Keratinocyte (primary cell): ENCODE measurements around the gene NIPA2. TPM values are rescaled to one million over a fixed set of nuclear protein-coding genes. Genes with fewer than 3 reads are reported as not detected.

Experiments
- DNase-seq: peaks from one replicate; pipeline ENCODE4 v3.0.0-alpha.2; 2011; ENCODE audit warnings: low read depth, missing footprints, low spot score
- FAIRE-seq: peaks from 2 replicates; lab custom pipeline; 2011; peaks lifted over from hg19 to GRCh38; lab: Jason Lieb, UNC
- H2AFZ ChIP-seq: 2 replicates; pipeline ENCODE4 v1.6.0; 2012; ENCODE audit warnings: low read length, control low read depth, inconsistent platforms; ENCODE audit not compliant: control insufficient read depth
- H3K27ac ChIP-seq: 2 replicates; pipeline ENCODE4 v1.5.1; 2011; ENCODE audit warnings: low read length; ENCODE audit not compliant: control insufficient read depth, insufficient read depth
- H3K27me3 ChIP-seq: 3 replicates; pipeline ENCODE4 v1.6.0; 2011; ENCODE audit warnings: low read length; ENCODE audit not compliant: control insufficient read depth, insufficient read depth; ENCODE audit errors: extremely low read depth
- H3K36me3 ChIP-seq, 2 experiments: 2 replicates in 1 of 2; 3 replicates in 1 of 2; pipeline ENCODE4 v1.5.1; 2011; ENCODE audit warnings: low read length in 2 of 2, mild to moderate bottlenecking in 1 of 2; ENCODE audit not compliant: control insufficient read depth in 2 of 2, insufficient read depth in 2 of 2; ENCODE audit errors: extremely low read depth in 1 of 2
- H3K4me1 ChIP-seq: 3 replicates; pipeline ENCODE4 v1.5.1; 2011; ENCODE audit warnings: low read length; ENCODE audit not compliant: control insufficient read depth, insufficient read depth; ENCODE audit errors: extremely low read depth
- H3K4me2 ChIP-seq: 3 replicates; pipeline ENCODE4 v1.6.0; 2011; ENCODE audit warnings: low read depth, low read length; ENCODE audit not compliant: control insufficient read depth, insufficient read depth; ENCODE audit errors: extremely low read depth
- H3K4me3 ChIP-seq, 3 experiments: fragments of 200-600 bp in 1 of 3; sonication (generic) in 1 of 3; 2 replicates in 2 of 3; 3 replicates in 1 of 3; pipeline ENCODE4 v1.5.1; 2011 to 2016; ENCODE audit warnings: low read length in 3 of 3, mild to moderate bottlenecking in 3 of 3, control low read depth in 2 of 3, inconsistent platforms in 1 of 3, low read depth in 1 of 3, mixed read lengths in 1 of 3, mixed run types in 1 of 3, moderate library complexity in 1 of 3; ENCODE audit not compliant: control insufficient read depth in 2 of 3, insufficient read depth in 2 of 3; ENCODE audit errors: extremely low read depth in 1 of 3
- H3K79me2 ChIP-seq: 2 replicates; pipeline ENCODE4 v1.6.0; 2012; ENCODE audit warnings: low read length; ENCODE audit not compliant: control insufficient read depth, insufficient read depth
- H3K9ac ChIP-seq: 3 replicates; pipeline ENCODE4 v1.6.0; 2011; ENCODE audit warnings: low read length; ENCODE audit not compliant: control insufficient read depth, insufficient read depth; ENCODE audit errors: extremely low read depth
- H3K9me1 ChIP-seq: 3 replicates; pipeline ENCODE4 v1.6.0; 2011; ENCODE audit warnings: low read length; ENCODE audit not compliant: control insufficient read depth, insufficient read depth; ENCODE audit errors: extremely low read depth
- H3K9me3 ChIP-seq: 2 replicates; pipeline ENCODE4 v1.5.1; 2012; ENCODE audit warnings: low read depth, low read length; ENCODE audit not compliant: control insufficient read depth
- H4K20me1 ChIP-seq: 3 replicates; pipeline ENCODE4 v1.6.0; 2011; ENCODE audit warnings: low read length; ENCODE audit not compliant: control insufficient read depth, insufficient read depth; ENCODE audit errors: extremely low read depth
- EZH2 ChIP-seq: IDR thresholded peaks from one replicate; pipeline ENCODE4 v1.6.1; 2012; ENCODE audit warnings: inconsistent platforms, mild to moderate bottlenecking, low read length, moderate library complexity
- dilution Hi-C: fragments of 300-500 bp; cut with MboI; formaldehyde crosslinking; loops from one replicate; pipeline ENCODE4 v1.7.0; 2020; ENCODE audit warnings: low sequenced_read_pairs; ENCODE audit not compliant: extremely low pct_ligation_motif_present
- polyA plus RNA-seq, 5 experiments: library from polyadenylated mRNA; depleted of rRNA in 3 of 5; stranded (reverse) in 3 of 5; stranded (forward) in 1 of 5; unstranded in 1 of 5; fragments of >200 nt; gene quantifications; 1 replicate in 1 of 5; 2 replicates in 3 of 5; 3 replicates in 1 of 5; pipeline versions ENCODE4 v1.2.1 to v1.2.3, GENCODE V29; 2011 to 2012; ENCODE audit warnings: missing spikeins in 2 of 5, low read depth in 1 of 5, low replicate concordance in 1 of 5
- TF ChIP-seq, protein P1 (sequence below), 3 experiments: IDR thresholded peaks in 1 of 3; conservative IDR thresholded peaks in 1 of 3; optimal IDR thresholded peaks in 1 of 3; 2 replicates in 2 of 3; 3 replicates in 1 of 3; pipeline versions ENCODE3 to v1.5.1; 2011; ENCODE audit warnings: low read length in 3 of 3, mild to moderate bottlenecking in 3 of 3, moderate library complexity in 2 of 3, control low read depth in 1 of 3, inconsistent platforms in 1 of 3; ENCODE audit not compliant: insufficient read depth in 2 of 3; ENCODE audit errors: extremely low read depth in 1 of 3

Gene NIPA2
- polyA plus RNA-seq, 1 donor (not counting 4 experiments of a cell fraction or from before 2014, with no cell fraction given), result 81.2 TPM

DNA sequence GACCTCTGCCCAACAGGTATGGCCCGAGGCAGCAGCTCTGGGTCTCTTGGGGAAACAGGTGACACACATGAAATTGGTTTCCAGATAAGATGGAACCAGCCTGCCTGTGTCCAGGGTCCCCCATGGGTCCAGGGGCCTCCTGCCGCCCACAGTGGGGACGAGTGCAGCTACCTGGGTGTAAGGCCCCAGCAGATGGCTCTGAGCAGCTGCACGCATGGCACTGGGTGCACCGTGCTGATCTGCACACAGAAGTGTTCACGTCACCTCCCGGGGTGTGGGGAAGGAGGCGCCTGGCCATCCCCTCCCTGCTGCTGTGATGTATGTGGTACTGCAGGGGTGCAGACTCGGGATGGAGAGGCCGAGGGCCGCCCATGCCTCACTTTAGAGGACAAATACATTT lies 63.6 kb downstream of the NIPA2 start:
- H2AFZ ChIP-seq, result no peak overlapping the region
- H3K9me1 ChIP-seq, result no peaks in the 10 kb centered on the region
- TF ChIP-seq EZH2, result no peak
- TF ChIP-seq, protein P1, sequence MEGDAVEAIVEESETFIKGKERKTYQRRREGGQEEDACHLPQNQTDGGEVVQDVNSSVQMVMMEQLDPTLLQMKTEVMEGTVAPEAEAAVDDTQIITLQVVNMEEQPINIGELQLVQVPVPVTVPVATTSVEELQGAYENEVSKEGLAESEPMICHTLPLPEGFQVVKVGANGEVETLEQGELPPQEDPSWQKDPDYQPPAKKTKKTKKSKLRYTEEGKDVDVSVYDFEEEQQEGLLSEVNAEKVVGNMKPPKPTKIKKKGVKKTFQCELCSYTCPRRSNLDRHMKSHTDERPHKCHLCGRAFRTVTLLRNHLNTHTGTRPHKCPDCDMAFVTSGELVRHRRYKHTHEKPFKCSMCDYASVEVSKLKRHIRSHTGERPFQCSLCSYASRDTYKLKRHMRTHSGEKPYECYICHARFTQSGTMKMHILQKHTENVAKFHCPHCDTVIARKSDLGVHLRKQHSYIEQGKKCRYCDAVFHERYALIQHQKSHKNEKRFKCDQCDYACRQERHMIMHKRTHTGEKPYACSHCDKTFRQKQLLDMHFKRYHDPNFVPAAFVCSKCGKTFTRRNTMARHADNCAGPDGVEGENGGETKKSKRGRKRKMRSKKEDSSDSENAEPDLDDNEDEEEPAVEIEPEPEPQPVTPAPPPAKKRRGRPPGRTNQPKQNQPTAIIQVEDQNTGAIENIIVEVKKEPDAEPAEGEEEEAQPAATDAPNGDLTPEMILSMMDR (optimal IDR thresholded peaks at IDR 0.05 in 1 of 3, IDR thresholded peaks at IDR 0.05 in 1 of 3, conservative IDR thresholded peaks at IDR 0.05 in 1 of 3; ENCODE audit: extremely low read depth in 1 of 3, insufficient read depth in 2 of 3, low read length in 3 of 3), result no peak
- H3K4me1 ChIP-seq, result no peaks in the 10 kb centered on the region
- H4K20me1 ChIP-seq, result no peaks in the 10 kb centered on the region
- no peaks in the 10 kb centered on the region for H3K79me2 ChIP-seq
- dilution Hi-C loops, result no loop called here
- H3K36me3 ChIP-seq, result peaks cover 12 to 26% of the 10 kb centered on the region in 2 experiments
- DNase-seq (no peak), FAIRE-seq (no peak)
- H3K4me3 ChIP-seq, result no peak overlapping the region
- no peak overlapping the region for H3K27ac ChIP-seq
- H3K4me2 ChIP-seq, result no peak overlapping the region
- no peaks in the 10 kb centered on the region for H3K9me3 ChIP-seq
- no peaks in the 10 kb centered on the region for H3K27me3 ChIP-seq
- H3K9ac ChIP-seq, result no peak overlapping the region

DNA sequence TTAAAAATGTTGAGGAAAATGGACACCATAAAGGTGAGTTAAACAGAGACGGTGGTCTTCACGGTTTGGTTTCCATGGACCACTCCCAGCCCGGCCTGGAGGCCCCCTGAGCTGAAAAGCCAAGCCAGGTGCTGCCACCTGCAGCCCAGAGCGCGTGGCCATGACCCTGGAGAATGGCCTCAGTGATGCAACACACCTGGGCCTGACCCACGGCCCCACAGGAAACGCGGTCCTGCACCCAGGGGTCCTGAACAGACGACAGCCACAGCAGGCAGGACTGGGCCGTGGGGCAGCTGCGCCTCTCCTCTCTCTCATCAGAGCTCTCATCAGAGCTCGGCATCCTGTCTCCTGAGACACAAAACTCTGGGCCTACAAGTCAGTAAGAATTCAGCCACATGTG lies 64.1 kb downstream of the NIPA2 start:
- no peaks in the 10 kb centered on the region for H3K79me2 ChIP-seq
- no peaks in the 10 kb centered on the region for H3K27me3 ChIP-seq
- H3K4me3 ChIP-seq, result no peak overlapping the region
- H3K4me1 ChIP-seq, result no peaks in the 10 kb centered on the region
- DNase-seq (no peak), FAIRE-seq (no peak)
- H3K4me2 ChIP-seq, result no peak overlapping the region
- dilution Hi-C loops, result no loop called here
- H3K9me3 ChIP-seq, result no peaks in the 10 kb centered on the region
- H3K9me1 ChIP-seq, result no peaks in the 10 kb centered on the region
- no peak for TF ChIP-seq EZH2
- TF ChIP-seq, protein P1 (optimal IDR thresholded peaks at IDR 0.05 in 1 of 3, IDR thresholded peaks at IDR 0.05 in 1 of 3, conservative IDR thresholded peaks at IDR 0.05 in 1 of 3; ENCODE audit: extremely low read depth in 1 of 3, insufficient read depth in 2 of 3, low read length in 3 of 3), result peak in 1 of 3 experiments; percentile 13
- no peak overlapping the region for H3K27ac ChIP-seq
- peaks cover 14 to 32% of the 10 kb centered on the region in 2 experiments for H3K36me3 ChIP-seq
- H2AFZ ChIP-seq, result no peak overlapping the region
- no peaks in the 10 kb centered on the region for H4K20me1 ChIP-seq
- H3K9ac ChIP-seq, result no peak overlapping the region
